GM19238 (cell line): Measurements from ENCODE around the gene KCNJ12.
"Not testable (repeated sequence)": the region's sequence is repeated elsewhere in the genome, so short reads cannot be mapped to it uniquely, and the experiment has no call there.

ENCODE experiments used
- DNase-seq: peaks from one replicate; pipeline ENCODE4 v3.0.0; 2011; ENCODE audit warnings: low spot score; ENCODE audit not compliant: insufficient read length

Gene KCNJ12

DNA sequence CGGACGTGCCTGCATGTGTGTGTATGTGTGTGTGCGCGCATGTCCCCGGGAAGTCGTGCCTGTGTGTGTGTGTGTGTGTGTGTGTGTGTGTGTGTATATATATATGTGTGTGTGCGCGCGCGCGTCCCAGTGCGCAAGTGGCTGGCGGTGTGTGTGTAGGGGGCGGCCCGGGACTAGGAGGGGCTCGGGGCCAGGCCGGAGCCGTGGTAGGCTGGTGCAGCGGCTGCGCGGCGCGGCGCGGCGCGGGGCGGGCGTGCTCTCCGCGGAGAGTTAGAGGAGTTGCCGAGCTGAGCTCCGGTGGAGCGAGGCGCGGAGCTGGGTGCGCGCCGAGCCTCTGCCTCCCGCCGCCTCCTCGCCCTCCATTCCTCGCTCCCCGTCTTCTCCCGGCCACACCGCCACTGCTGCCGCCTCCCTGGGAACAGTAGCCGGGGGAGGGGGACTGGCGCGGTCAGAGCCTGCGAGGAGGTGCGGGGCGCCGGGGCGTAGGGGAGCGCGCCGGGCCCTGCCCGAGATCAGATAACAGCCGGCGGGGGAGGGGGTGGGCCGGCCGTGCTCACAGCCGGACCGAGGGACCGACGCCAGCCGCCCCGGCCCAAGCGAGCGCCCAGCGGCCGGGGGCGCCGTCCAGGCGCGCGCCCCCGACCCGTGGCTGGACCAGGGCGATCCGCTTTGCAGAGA, at the start of gene KCNJ12:
KCNJ12 (plus strand) TSS at position 277 of the 678 bp plus-strand sequence. CDS start 38,986 bp downstream, outside the sequence.
- no peak for DNase-seq

DNA sequence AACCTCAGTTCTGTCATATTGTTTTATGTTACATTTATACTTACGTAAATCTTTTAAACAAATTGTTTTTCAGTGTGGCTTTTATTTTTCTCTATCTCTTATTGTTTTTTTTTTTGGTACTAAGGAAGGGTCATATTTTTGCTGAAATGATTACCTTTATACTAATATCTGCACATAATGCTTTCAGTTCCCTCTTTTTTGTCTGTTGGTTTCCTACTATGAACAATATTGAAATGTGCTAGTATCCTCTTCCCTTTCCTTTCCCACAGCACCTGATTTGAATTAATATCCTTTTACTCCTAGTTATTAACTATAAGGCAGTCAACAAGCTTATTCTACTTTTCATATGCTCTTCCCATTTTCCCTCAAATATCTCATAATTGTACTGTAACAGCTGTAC, 48.2 kb upstream of the KCNJ12 start:
- not testable (repeated sequence) for DNase-seq

DNA sequence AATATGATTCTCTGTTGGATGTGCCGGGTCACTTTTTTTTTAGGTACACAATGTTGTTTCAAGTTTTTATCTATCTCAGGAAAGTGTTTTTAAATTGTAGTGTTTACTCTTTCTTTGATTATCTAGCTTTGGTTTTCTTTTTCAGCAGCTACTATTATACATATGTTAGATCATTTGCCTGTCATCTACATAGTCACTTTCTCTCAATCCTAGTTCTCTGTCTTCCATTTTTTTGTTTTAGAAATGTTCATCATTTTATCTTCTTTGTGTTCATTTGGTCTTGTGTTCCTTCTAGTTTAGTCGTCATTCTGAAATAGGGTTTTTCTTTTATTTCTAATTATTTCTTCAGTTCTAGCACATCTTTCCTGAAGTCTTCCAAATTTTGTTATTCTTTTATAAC, 47.4 kb upstream of the KCNJ12 start:
- DNase-seq = not testable (repeated sequence)

DNA sequence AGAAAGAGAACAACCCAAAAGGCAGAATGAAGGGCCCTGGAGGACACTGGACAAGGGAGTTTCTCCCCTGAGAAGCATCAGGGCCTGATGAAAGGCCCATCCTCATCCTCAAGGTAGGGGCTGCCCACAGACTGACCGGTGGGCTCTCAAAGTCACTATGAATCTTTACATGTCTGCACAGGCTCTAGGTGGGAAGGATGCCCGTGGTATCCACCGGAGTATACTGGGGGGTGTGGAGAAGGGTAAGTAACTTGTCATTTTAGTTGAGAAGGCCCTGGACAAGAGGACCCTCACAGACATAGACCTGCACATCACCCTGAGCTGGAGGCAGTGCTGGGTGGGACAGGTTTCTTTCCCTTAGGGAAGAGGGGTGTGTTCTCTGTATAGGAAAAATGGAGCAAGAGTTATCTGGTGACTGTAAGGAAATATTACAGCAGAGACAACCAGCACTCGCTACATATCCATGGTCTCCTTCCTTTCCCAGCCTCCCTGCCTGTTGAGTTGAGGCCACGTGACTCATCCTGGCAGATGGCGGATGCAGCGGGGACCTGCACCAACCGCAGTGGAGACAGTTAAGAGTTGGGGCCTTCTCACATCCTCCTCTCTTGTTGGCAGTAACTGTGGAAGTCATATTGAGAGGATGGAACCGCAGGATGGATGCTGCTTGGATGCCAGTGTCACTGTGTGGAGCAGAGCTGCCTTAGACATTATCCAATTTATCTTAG, 45.6 kb upstream of the KCNJ12 start:
- DNase-seq = no peak

DNA sequence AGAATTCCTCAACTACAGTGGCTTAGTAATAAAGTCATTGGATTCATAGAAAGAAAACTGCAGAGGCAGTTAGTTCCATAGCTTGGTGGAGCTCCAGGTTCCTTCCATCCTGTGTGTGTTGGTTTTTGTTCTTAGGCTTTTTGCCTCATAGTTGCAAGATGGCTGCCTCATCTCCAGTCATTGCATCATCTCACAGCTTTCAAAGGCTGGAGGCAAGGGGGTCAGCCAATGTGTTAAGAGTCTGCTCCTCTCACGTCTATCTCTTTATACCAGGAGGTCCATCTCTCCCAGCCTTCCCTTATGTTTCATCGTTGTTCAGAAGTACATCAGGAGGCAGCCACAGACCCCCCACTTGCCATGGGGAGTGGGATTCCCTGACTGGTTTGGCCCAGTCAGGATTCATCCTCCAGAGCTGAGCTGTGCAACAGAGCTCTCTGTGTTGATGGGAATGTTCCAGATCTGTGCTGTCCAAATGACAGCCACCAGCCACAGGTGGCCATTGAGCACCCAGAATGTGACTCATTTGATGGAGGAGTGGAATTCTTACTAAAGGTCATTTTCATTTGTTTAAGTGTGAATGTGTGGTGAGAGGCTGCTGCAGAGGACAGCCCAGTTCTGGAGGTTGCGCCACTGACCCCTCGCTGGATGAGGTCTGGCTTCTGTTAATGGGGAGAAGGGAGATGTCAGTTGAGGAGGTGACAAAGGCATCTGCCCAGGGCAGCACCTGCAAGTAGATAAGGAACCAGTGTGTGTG, 39.4 kb upstream of the KCNJ12 start:
- DNase-seq = not testable (repeated sequence)

DNA sequence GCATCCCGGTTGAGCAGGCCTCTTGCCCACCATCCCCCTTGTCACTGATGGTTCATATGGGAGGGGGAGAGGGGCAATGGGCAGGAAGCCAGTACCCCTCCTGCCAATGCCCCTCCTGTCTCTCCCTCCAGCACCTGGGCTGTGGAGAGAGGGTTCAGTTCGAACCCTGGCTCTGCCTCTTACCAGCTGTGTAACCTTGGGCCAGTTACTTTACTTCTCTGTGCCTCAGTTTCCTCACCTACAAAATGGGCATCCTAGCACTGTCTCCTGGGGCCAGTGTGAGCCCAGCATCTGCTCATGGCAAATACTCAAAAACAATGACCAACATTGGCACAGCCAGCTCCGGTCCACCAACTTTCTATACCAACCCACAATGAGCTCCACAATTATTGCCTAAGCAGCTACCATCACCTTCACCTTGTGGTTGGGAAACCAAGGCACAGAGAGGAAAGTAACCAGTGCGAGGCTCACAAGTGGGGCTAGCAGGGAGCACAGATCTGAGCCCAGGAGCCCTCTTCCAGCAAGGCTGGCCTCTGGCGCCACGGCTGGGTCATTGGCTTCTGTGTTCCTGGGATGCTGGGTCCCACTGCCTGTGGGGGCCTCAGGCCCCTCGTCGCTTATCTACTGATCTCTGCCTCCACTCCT, 38.1 kb upstream of the KCNJ12 start:
- DNase-seq = not testable (repeated sequence)

DNA sequence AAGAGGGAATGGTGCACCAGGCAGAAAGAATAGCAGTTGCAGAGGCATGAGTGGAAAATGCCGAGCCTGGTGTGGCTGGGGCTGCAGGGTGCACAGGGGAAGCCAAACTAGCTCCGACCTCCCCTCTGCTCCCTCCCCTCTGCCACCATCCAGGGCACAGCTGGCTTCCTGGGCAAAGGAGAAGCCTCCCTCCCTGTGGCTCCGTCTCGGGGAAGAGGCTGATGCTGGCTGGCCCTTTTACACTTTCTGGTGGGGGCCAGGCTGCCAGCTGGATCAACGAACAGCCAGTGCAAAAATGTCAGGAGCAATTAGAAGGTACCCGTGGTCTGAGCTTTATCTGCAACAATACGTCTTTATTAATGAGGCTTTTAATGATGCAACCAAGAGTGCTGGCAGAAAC, 37.1 kb upstream of the KCNJ12 start:
- DNase-seq = no peak

DNA sequence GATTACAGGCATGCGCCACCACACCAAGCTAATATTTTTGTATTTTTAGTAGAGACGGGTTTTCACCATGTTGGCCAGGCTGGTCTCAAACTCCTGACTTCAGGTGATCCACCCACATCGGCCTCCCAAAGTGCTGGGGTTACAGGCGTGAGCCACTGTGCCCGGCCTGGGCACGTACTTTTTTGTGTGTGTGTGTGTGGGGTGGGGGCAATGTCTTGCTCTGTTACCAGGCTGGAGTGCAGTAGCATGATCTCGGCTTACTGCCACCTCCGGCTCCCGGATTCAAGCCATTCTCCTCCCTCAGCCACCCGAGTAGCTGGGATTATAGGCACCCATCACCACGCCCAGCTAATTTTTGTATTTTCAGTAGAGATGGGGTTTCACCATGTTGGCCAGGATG, 36.6 kb upstream of the KCNJ12 start:
- not testable (repeated sequence) for DNase-seq

DNA sequence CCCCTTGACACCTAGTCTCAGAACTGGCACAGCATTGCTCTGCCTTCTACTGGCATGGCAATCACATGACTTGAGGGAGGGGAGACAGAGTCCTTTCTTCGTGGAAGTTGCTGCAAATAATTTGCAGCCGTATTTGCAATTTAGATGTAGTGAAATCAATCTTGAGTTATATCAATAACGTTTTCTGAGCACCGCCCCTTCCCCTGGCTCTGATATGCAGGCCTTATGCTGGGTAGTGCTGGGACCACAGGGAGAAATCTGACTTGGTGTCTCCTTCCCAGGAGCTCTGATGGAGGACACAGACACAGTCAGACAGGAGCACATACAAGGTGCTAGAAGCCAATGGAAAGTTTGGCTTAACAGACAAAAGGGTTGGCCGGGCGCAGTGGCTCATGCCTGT, 35.8 kb upstream of the KCNJ12 start:
- DNase-seq = not testable (repeated sequence)

DNA sequence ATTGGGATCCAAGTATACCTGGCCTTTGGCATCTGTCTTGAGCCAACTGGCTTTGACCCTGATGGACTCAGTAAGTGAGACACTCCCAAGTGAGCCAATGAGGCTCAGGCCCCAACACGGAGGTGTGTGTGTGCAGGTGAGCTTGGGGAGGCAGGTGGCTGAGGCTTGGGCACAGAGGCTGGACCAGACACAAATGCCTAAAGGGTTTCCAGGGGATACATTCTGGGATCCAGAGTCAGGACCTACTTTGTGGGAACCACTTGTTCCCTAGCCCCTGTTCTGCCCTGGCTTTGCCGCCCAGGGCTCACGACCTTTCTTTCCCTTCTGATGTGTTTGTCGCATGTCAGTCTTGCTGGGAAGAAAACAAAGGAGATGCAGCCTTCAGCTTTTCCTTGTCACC, 34.9 kb upstream of the KCNJ12 start:
- not testable (repeated sequence) for DNase-seq

DNA sequence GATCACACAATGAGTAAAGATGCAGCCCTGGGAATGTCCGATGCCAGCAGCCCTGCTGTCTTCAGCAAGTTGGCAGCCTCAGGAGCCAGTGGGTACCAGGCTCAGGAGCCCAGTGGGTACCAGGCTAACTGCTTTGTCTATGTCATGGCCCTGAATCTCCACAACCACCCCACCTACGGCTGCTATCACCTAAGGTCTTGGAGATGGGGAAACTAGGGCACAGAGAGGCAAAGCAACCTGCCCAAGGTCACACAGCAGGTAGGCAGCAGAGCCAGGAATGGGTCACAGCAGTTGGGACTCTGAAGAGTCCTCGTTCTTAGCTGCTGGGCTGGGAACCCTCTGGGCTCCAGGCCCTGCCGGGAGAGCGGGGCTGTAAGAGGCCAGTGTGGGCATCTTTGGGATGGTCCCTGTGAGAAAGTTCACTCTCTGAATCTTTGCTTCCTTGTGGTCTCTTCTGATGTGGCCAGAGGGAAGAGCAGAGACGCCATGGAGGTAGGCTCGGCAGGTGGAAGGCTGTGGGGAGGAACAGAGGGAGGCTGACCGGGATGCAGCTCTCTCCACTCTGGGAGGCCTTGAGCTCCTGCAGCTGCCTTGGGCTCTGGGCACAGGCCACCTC, 34.1 kb upstream of the KCNJ12 start:
- DNase-seq = not testable (repeated sequence)

DNA sequence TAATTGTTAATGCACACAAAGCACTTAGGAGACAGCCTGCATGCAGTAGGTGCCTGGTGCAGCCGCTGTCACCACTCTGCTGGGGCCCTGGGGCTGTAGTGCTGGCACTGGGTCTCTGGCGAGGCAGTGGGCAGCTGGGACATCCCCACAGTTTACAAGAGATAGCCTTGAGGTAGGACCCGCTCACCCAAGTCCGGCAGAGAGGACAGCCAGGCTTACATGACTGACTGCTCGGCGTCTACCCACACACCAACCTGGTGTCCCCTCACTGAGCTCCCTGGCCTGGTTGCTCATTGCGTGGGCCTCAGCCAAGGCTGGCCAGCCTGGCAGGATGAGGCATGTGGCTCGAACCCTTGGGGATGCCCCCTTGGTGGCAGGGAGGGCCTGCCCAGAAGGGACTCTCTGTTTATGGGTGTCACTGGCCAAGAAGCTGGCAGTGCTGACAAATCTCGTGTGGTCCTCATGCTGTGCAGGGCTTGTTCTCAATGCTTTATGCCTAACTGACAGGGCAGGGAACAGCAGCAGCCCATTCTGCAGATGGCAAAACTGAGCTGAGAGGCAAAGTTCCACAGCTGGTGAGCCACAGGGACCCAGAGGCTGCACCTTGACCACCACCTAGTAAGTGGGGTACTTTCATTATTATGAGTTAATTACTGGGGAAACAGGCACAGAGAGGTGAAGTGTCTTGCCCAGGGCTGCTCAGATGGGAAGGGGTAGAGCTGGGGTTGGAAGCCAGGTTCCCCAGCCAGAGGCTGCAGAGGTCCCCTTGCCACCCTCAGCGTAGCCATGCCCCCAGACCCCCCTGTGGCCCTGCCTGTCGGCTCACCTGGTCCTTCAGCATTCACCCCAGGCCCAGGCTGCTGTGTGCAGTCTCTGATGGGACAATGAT, 32.9 kb upstream of the KCNJ12 start:
- DNase-seq = not testable (repeated sequence)

DNA sequence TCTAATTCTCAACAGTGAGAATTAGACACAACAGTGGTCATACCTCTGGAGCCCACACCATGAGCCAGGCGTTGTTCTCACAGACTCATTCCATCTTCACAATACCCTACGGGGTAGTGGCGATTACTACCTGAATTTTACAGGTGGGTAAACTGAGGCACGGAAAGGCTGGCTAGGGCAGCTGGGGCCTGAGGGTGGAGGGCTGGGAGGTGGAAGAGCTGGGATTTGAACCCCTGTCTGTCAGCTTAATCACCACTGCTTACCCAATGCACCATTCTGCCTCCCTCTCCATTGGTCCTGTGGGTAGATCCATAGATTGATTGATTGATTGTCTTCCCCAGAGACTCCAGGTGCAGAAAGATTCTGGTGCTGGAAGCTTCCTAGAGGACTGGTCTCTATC, 31.4 kb upstream of the KCNJ12 start:
- not testable (repeated sequence) for DNase-seq

DNA sequence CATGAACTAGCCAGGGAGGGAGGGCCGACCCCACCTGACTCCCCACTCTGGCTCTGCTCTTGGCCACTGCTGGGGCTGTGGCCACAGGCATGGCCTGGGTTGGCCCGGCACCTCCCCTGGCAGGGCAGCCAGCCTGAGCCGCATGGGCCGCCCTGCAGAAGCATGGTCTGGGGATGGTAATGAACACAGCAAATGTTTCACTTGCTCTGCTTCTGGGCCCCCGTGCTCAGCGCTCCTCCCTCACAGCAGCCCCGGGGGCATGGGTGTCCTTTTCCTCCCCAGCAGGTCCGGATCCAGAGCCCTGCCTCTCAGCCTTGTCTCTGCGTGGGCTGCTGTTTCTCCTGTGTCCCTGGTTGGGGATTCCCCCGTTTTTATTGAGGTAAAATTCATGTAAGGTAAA, 30.9 kb upstream of the KCNJ12 start:
- no peak for DNase-seq

DNA sequence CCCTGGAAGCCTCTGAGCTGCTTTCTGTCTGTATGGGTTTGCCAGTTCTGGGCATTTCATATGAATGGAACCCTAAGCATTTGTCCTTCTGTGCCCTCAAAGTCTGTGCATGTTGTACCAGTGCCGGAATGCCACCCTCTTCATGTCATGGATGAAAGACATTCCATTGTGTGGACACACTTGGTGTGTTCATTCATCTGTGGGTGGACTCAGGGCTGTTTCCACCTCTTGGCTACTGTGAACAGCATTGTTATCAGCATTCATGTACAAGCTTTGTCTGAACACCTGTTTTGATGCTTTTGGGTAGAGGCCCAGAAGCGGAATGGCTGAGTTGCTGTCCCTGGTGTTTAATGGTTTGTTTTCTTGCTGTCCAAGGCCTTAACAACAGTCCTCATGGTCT, 30.1 kb upstream of the KCNJ12 start:
- DNase-seq = not testable (repeated sequence)

DNA sequence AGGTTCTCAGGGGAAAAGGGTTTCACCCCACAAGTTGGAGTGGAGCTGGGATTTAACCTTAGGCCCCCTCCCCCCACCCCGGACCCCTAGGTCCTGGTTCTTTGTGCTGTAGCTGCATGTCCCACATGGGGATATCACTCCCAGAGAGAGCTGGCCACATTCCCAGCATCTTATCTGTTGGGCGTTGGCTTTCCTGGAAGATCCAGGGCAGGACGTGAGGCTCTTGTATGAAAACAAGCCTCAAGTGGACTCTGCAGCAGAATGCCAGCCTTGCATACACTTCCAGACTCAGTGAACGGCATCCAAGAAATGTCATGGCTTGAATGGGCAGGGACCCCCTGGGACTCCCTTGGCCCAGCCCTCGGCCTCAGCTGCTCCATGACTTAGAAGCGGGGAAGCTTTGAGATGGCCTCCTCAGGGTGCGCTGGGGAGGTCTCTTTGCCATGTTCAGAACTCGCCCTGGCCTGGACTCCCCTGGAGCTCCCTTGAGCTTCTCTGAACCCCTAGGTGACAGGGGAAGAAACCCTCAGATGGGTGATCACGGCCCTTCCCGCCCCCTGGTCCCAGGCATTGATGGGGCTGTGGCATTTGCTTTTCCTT, 29.4 kb upstream of the KCNJ12 start:
- not testable (repeated sequence) for DNase-seq

DNA sequence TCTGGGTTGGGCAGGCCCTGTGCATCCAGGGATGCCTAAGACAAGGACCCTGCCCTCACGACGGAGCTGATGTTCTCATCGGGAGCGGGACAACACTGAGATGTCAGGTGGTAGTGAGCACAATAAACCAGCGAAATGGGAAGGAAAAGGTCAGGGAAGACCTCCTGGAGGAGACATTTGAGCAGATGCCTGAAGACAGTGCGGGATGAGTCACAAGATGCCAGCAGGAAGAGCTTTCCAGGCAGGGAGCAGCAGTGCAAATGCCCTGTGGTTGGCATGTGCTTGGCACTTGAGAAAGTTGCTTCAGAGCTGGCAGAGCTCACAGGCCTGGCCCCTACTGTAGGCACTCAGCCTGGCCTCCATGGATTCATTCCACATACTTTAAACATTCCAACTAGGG, 28.5 kb upstream of the KCNJ12 start:
- DNase-seq = not testable (repeated sequence)

DNA sequence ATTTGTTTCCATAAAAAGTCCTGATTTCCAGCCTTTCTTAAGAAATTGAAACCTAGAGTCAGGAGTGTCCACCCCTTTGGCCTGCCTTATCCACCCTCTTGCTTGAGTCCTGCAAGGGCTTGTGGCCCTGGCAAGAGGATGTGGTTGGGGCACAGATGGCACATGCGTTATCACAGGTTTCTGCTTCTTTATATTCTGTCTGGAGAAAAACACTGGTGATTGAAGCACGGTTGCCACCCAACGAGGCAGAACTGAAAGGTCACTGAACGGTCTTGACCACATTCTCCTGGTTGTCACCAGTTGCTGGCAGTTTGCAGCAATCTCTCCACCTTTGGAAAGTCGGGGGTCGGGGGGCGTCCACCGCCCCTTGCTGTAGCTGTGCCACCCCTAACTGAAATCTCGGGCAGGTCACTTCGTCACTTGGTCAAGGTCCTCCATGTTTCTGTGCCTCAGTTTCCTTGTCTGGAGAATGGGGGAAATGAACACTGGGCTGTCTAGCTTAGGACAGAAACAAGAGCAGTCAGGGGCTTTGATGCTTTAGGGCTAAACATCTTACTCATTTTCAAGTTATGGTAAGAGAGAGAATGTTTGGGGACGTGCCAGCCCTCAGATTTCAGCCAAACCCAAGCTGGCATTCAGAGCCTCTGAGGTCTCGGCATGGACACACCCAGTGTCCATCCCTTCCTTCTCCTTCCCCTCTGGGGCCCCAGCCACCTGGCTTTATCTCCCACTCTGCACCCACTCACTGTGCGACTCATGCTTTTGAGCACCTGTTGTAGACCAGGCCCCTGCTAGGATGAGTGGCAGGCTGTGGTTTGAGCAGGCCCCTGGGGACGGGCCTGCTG, 27.9 kb upstream of the KCNJ12 start:
- DNase-seq = not testable (repeated sequence)

DNA sequence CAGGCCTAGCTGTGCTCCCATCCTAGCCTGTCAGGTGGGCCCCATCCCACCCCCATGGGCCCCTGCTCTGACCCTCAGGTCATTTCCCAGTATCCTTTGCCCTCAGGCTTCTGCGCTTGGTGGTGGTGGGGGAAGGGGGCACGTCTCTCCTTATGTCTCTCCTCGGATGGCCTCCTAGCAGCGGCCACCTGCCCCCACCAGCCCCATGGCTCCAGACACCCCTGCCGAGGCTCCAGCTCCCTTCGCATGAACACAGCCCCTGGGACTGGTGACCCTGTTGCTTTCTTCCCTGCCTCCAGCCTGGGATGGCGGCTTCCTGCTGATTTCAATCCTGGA, 27.3 kb upstream of the KCNJ12 start:
- DNase-seq = not testable (repeated sequence)
